Left kidney (tissue), 2 donors: ENCODE data around the gene INO80D. TPM values are rescaled to one million over a fixed set of nuclear protein-coding genes. Genes with fewer than 3 reads are reported as not detected.
A peak's percentile ranks its signal among the peaks of the same experiment; 100 is the strongest.
"Not testable (repeated sequence)": the region's sequence is repeated elsewhere in the genome, so short reads cannot be mapped to it uniquely, and the experiment has no call there.

Experiments used
- DNase-seq: peaks from one replicate; pipeline ENCODE4 v3.0.0-alpha.2; 2013
- polyA plus RNA-seq: library from polyadenylated mRNA; unstranded; fragments of 120-200 nt; gene quantifications from one replicate; pipeline ENCODE4 v1.2.1, GENCODE V29; 2013; ENCODE audit not compliant: insufficient read length

Gene INO80D
- polyA plus RNA-seq, 1 donor, result 12.3 TPM

GRCh38 chr2:206084439-206084869 is 1.5 kb downstream of the INO80D start:
- DNase-seq, result peak; percentile 77

- DNase-seq, result peak; percentile 19
Measured at GRCh38 chr2:206083602-206084438, 2.2 kb downstream of the INO80D start.

- DNase-seq, result no peak
Measured at GRCh38 chr2:206082298-206082843, 3.6 kb downstream of the INO80D start.

GRCh38 chr2:206080927-206081326 is 5.0 kb downstream of the INO80D start:
- no peak for DNase-seq

- no peak for DNase-seq
Measured at GRCh38 chr2:206079699-206080465, 6.1 kb downstream of the INO80D start.

- not testable (repeated sequence) for DNase-seq
Measured at GRCh38 chr2:206077879-206078278, 8.1 kb downstream of the INO80D start.

GRCh38 chr2:206075113-206075512 is 10.9 kb downstream of the INO80D start:
- no peak for DNase-seq

- DNase-seq, result no peak
Measured at GRCh38 chr2:206071807-206072206, 14.2 kb downstream of the INO80D start.

- DNase-seq, result no peak
Measured at GRCh38 chr2:206069417-206069816, 16.6 kb downstream of the INO80D start.

GRCh38 chr2:206068207-206068606 is 17.8 kb downstream of the INO80D start:
- no peak for DNase-seq

GRCh38 chr2:206064077-206064476 is 21.9 kb downstream of the INO80D start:
- no peak for DNase-seq

- DNase-seq, result no peak
Measured at GRCh38 chr2:206063635-206064034, 22.3 kb downstream of the INO80D start.

- DNase-seq, result no peak
Measured at GRCh38 chr2:206062724-206063123, 23.2 kb downstream of the INO80D start.

- DNase-seq, result no peak
Measured at GRCh38 chr2:206056286-206056685, 29.7 kb downstream of the INO80D start.

GRCh38 chr2:206054952-206055351 is 31.0 kb downstream of the INO80D start:
- no peak for DNase-seq

- DNase-seq, result no peak
Measured at GRCh38 chr2:206051912-206052311, 34.1 kb downstream of the INO80D start.

GRCh38 chr2:206049392-206049791 is 36.6 kb downstream of the INO80D start:
- no peak for DNase-seq

GRCh38 chr2:206045251-206045650 is 40.7 kb downstream of the INO80D start:
- DNase-seq, result no peak

GRCh38 chr2:206040525-206040924 is 45.4 kb downstream of the INO80D start:
- DNase-seq, result no peak

GRCh38 chr2:206035393-206035792 is 50.6 kb downstream of the INO80D start:
- not testable (repeated sequence) for DNase-seq

- not testable (repeated sequence) for DNase-seq
Measured at GRCh38 chr2:206033452-206033851, 52.5 kb downstream of the INO80D start.

GRCh38 chr2:206031950-206032567 is 53.9 kb downstream of the INO80D start:
- no peak for DNase-seq
